Muscle of back (tissue), 11 donors: Measurements from ENCODE around the gene ATN1. TPM values are rescaled to one million over a fixed set of nuclear protein-coding genes. Genes with fewer than 3 reads are reported as not detected.

Experiments used
- DNase-seq, 3 donors: peaks; one replicate each; pipeline versions ENCODE4 v3.0.0 to v3.0.0-alpha.2; 2013
- polyA plus RNA-seq, 10 donors: library from polyadenylated mRNA; unstranded; fragments of 120-200 nt; gene quantifications; one replicate each; pipeline ENCODE4 v1.2.1, GENCODE V29; 2013; ENCODE audit not compliant: insufficient read length in 10 of 10

Gene ATN1
- polyA plus RNA-seq, 10 donors, result 58.2 to 79.9 (median 68.1) TPM

- no peak for DNase-seq
These were observed 47.7 kb downstream of the ATN1 start for GRCh38 chr12:6975297-6976032.

GRCh38 chr12:6977653-6978052, 49.9 kb downstream of the ATN1 start:
- DNase-seq, result no peak

- DNase-seq, result no peak
These were observed 50.4 kb downstream of the ATN1 start for GRCh38 chr12:6978188-6978587.

GRCh38 chr12:6978611-6979011, 50.9 kb downstream of the ATN1 start:
- no peak for DNase-seq

- no peak for DNase-seq
These were observed 51.3 kb downstream of the ATN1 start for GRCh38 chr12:6979021-6979420.

GRCh38 chr12:6979453-6979852, 51.7 kb downstream of the ATN1 start:
- DNase-seq, result no peak

- no peak for DNase-seq
These were observed 52.3 kb downstream of the ATN1 start for GRCh38 chr12:6980075-6980474.

- no peak for DNase-seq
These were observed 53.0 kb downstream of the ATN1 start for GRCh38 chr12:6980740-6981139.

GRCh38 chr12:6981152-6982052, 53.6 kb downstream of the ATN1 start:
- no peak for DNase-seq

GRCh38 chr12:6982532-6982931, 54.8 kb downstream of the ATN1 start:
- no peak for DNase-seq

- DNase-seq, result no peak
These were observed 60.3 kb downstream of the ATN1 start for GRCh38 chr12:6987956-6988553.

Other genes with a start within 250 kb of the ATN1 start
- gene ZNF384, start 238.6 kb upstream of the ATN1 start, polyA plus RNA-seq, result 10 to 100 TPM; 40.6 to 62.3 (median 47.0) TPM
- gene PIANP, start 227.1 kb upstream of the ATN1 start, polyA plus RNA-seq, result 1 to 10 TPM; 2.6 to 7.0 (median 4.4) TPM
- gene COPS7A, start 203.9 kb upstream of the ATN1 start, polyA plus RNA-seq, result 10 to 100 TPM; 55.6 to 66.6 (median 61.9) TPM
- gene MLF2, start 174.8 kb upstream of the ATN1 start, polyA plus RNA-seq, result 100 to 1,000 TPM; 114 to 157 (median 128) TPM
- gene PTMS, start 161.6 kb upstream of the ATN1 start, polyA plus RNA-seq, result 100 to 1,000 TPM; 245 to 421 (median 350) TPM
- 1 to 10 TPM in 1 of 10 donors, under 1 TPM in 9; 0.30 to 1.2 (median 0.53) TPM for gene LAG3, start 155.4 kb upstream of the ATN1 start, polyA plus RNA-seq
- gene CD4, start 138.4 kb upstream of the ATN1 start, polyA plus RNA-seq, result 10 to 100 TPM in 2 of 10 donors, 1 to 10 TPM in 8; 5.9 to 15.5 (median 7.7) TPM
- gene GPR162, start 106.1 kb upstream of the ATN1 start, polyA plus RNA-seq, result 10 to 100 TPM; 15.3 to 27.6 (median 17.9) TPM
- 10 to 100 TPM; 32.6 to 62.7 (median 44.1) TPM for gene P3H3, start 99.6 kb upstream of the ATN1 start, polyA plus RNA-seq
- 10 to 100 TPM; 10.3 to 40.0 (median 26.3) TPM for gene GNB3, start 87.0 kb upstream of the ATN1 start, polyA plus RNA-seq
- 10 to 100 TPM; 14.1 to 25.5 (median 19.5) TPM for gene CDCA3, start 76.7 kb upstream of the ATN1 start, polyA plus RNA-seq
- 10 to 100 TPM; 46.9 to 67.1 (median 59.3) TPM for gene USP5, start 75.8 kb upstream of the ATN1 start, polyA plus RNA-seq
- gene TPI1, start 60.4 kb upstream of the ATN1 start, polyA plus RNA-seq, result 1,000 to 10,000 TPM in 3 of 10 donors, 100 to 1,000 TPM in 7; 716 to 1,072 (median 910) TPM
- 1 to 10 TPM; 2.5 to 7.0 (median 5.7) TPM for gene SPSB2, start 54.7 kb upstream of the ATN1 start, polyA plus RNA-seq
- gene LRRC23, start 23.1 kb upstream of the ATN1 start, polyA plus RNA-seq, result 10 to 100 TPM in 6 of 10 donors, 1 to 10 TPM in 4; 8.4 to 11.7 (median 10.2) TPM
- 10 to 100 TPM in 2 of 10 donors, 1 to 10 TPM in 8; 5.2 to 11.7 (median 8.4) TPM for gene ENO2, start 13.4 kb upstream of the ATN1 start, polyA plus RNA-seq
- not detected for gene RNU7-1, start 15.9 kb downstream of the ATN1 start, polyA plus RNA-seq
- gene C12orf57, start 16.1 kb downstream of the ATN1 start, polyA plus RNA-seq, result 100 to 1,000 TPM; 120 to 180 (median 152) TPM
- gene PTPN6, start 23.4 kb downstream of the ATN1 start, polyA plus RNA-seq, result 10 to 100 TPM in 1 of 10 donors, 1 to 10 TPM in 9; 4.3 to 10.6 (median 6.6) TPM
- gene PHB2, start 42.7 kb downstream of the ATN1 start, polyA plus RNA-seq, result 100 to 1,000 TPM; 254 to 293 (median 280) TPM
- 10 to 100 TPM; 27.1 to 38.6 (median 29.8) TPM for gene EMG1, start 43.0 kb downstream of the ATN1 start, polyA plus RNA-seq
- gene LPCAT3, start 90.5 kb downstream of the ATN1 start, polyA plus RNA-seq, result 10 to 100 TPM; 18.0 to 23.7 (median 20.7) TPM
- 100 to 1,000 TPM in 2 of 10 donors, 10 to 100 TPM in 8; 65.9 to 107 (median 83.6) TPM for gene C1S, start 132.8 kb downstream of the ATN1 start, polyA plus RNA-seq
- gene C1R, start 164.5 kb downstream of the ATN1 start, polyA plus RNA-seq, result 100 to 1,000 TPM in 2 of 10 donors, 10 to 100 TPM in 8; 80.3 to 122 (median 98.4) TPM
- gene C1RL, start 181.3 kb downstream of the ATN1 start, polyA plus RNA-seq, result 10 to 100 TPM; 10.4 to 23.6 (median 11.9) TPM
- gene RBP5, start 200.9 kb downstream of the ATN1 start, polyA plus RNA-seq, result 1 to 10 TPM; 1.1 to 8.2 (median 3.3) TPM
- gene CLSTN3, start 202.4 kb downstream of the ATN1 start, polyA plus RNA-seq, result 10 to 100 TPM; 11.8 to 25.7 (median 19.1) TPM